B cell (primary cell): ENCODE measurements around the gene PCBP3. TPM values are rescaled to one million over a fixed set of nuclear protein-coding genes. Genes with fewer than 3 reads are reported as not detected.
A peak's percentile ranks its signal among the peaks of the same experiment; 100 is the strongest.

Experiments
- ATAC-seq: fragments of 200-7000 bp; cut with Tn5 transposase; one replicate; pipeline ENCODE4 v1.10.0; 2021; ENCODE audit warnings: low read depth, mild to moderate bottlenecking, moderate number of reproducible peaks, moderate library complexity
- CTCF ChIA-PET: fragments of 350-600 bp; sonication (Branson Sonifier 250); formaldehyde crosslinking; loops from one replicate; lab custom pipeline; 2021; ENCODE audit warnings: antibody characterized with exemption, inconsistent platforms; lab: Charles Lee
- POLR2A ChIA-PET: fragments of 350-600 bp; sonication (Branson Sonifier 250); formaldehyde crosslinking; loops from one replicate; lab custom pipeline; 2021; ENCODE audit warnings: antibody characterized with exemption; lab: Charles Lee
- DNase-seq: peaks from one replicate; pipeline ENCODE4 v3.0.0; 2013
- H2AFZ ChIP-seq: 2 replicates; pipeline ENCODE4 v1.6.1; 2012; ENCODE audit warnings: mild to moderate bottlenecking, low read depth, low read length; ENCODE audit not compliant: insufficient read depth, poor library complexity, severe bottlenecking
- H3K27ac ChIP-seq, 2 donors: 1 replicate in 1 of 2; 2 replicates in 1 of 2; pipeline ENCODE4 v1.5.1; 2012 to 2013; ENCODE audit warnings: low read length in 2 of 2, mild to moderate bottlenecking in 2 of 2, moderate library complexity in 1 of 2
- H3K27me3 ChIP-seq, 4 experiments: fragments of 200-600 bp in 1 of 4; sonication (generic) in 1 of 4; replicated peaks in 1 of 4; 1 replicate in 2 of 4; 2 replicates in 2 of 4; pipeline versions ENCODE4 v1.6.1 to v1.7.0; 2013 to 2016; ENCODE audit warnings: low read length in 3 of 4, mild to moderate bottlenecking in 2 of 4, mixed read lengths in 1 of 4, moderate library complexity in 1 of 4; ENCODE audit not compliant: insufficient read depth in 4 of 4, control insufficient read depth in 3 of 4; ENCODE audit errors: control extremely low read depth in 1 of 4
- H3K36me3 ChIP-seq, 2 experiments: replicated peaks in 1 of 2; 1 replicate in 1 of 2; 2 replicates in 1 of 2; pipeline versions ENCODE4 v1.6.1 to v1.7.1; 2013; ENCODE audit warnings: low read length in 1 of 2; ENCODE audit not compliant: insufficient read depth in 2 of 2, control insufficient read depth in 1 of 2; ENCODE audit errors: control extremely low read depth in 1 of 2, extremely low read depth in 1 of 2
- H3K4me1 ChIP-seq, 2 donors: fragments of 200-600 bp in 1 of 2; sonication (generic) in 1 of 2; 1 replicate in 1 of 2; 2 replicates in 1 of 2; pipeline versions ENCODE4 v1.5.1 to v1.6.1; 2013 to 2017; ENCODE audit warnings: low read length in 2 of 2; ENCODE audit not compliant: control insufficient read depth in 2 of 2, insufficient read depth in 2 of 2
- H3K4me2 ChIP-seq: replicated peaks from 2 replicates; pipeline ENCODE3; 2012; ENCODE audit warnings: mild to moderate bottlenecking, low read depth, low read length; ENCODE audit not compliant: poor library complexity, severe bottlenecking
- H3K4me3 ChIP-seq, 5 experiments: fragments of 200-600 bp in 1 of 5; sonication (generic) in 1 of 5; 1 replicate in 3 of 5; 2 replicates in 2 of 5; pipeline versions ENCODE4 v1.5.1 to v1.7.0; 2011 to 2016; ENCODE audit warnings: low read length in 4 of 5, mild to moderate bottlenecking in 4 of 5, low read depth in 2 of 5, control low read depth in 1 of 5, moderate library complexity in 1 of 5; ENCODE audit not compliant: insufficient read depth in 1 of 5; ENCODE audit errors: control extremely low read depth in 1 of 5, extremely low read depth in 1 of 5
- H3K79me2 ChIP-seq: fragments of 200-600 bp; sonication (generic); one replicate; pipeline ENCODE4 v1.6.0; 2016; ENCODE audit warnings: low read length; ENCODE audit not compliant: control insufficient read depth, insufficient read depth
- H3K9ac ChIP-seq: fragments of 200-600 bp; sonication (generic); 2 replicates; pipeline ENCODE4 v1.6.1; 2017; ENCODE audit warnings: mild to moderate bottlenecking, low read length, moderate library complexity
- H3K9me3 ChIP-seq, 3 donors: one replicate each; pipeline versions ENCODE4 v1.6.1 to v1.7.1; 2013; ENCODE audit warnings: low read length in 2 of 3; ENCODE audit not compliant: control insufficient read depth in 2 of 3, insufficient read depth in 1 of 3; ENCODE audit errors: control extremely low read depth in 1 of 3
- H4K20me1 ChIP-seq: 2 replicates; pipeline ENCODE4 v1.6.0; 2012; ENCODE audit warnings: mild to moderate bottlenecking, low read length; ENCODE audit not compliant: insufficient read depth, control insufficient read depth, poor library complexity, severe bottlenecking
- H3K27ac Mint-ChIP-seq: one replicate; pipeline ENCODE4 v1.8.0; 2021; ENCODE audit warnings: mixed read lengths
- H3K27me3 Mint-ChIP-seq: one replicate; pipeline ENCODE4 v1.8.0; 2021; ENCODE audit warnings: mixed read lengths
- H3K4me1 Mint-ChIP-seq: one replicate; pipeline ENCODE4 v1.8.0; 2021; ENCODE audit warnings: mixed read lengths
- H3K4me3 Mint-ChIP-seq: one replicate; pipeline ENCODE4 v1.8.0; 2021; ENCODE audit warnings: mixed read lengths
- H3K9me3 Mint-ChIP-seq: one replicate; pipeline ENCODE4 v1.8.0; 2022; ENCODE audit warnings: mixed read lengths; ENCODE audit not compliant: insufficient read depth
- EZH2 ChIP-seq: IDR thresholded peaks from 2 replicates; pipeline ENCODE4 v1.6.1; 2012; ENCODE audit warnings: borderline replicate concordance, low read depth, mild to moderate bottlenecking, moderate library complexity, low read length; ENCODE audit not compliant: insufficient read depth, poor library complexity, severe bottlenecking
- WGBS: methylation state at CpG from one replicate; pipeline ENCODE4 v1.1.5; 2013; ENCODE audit warnings: missing lambda C conversion rate; ENCODE audit not compliant: insufficient coverage; 5-methylcytosine and 5-hydroxymethylcytosine counted together
- intact Hi-C: fragments of 100-400 bp; cut with micrococcal nuclease; formaldehyde crosslinking; loops from one replicate; pipeline ENCODE4 v1.10.0; 2022
- polyA plus RNA-seq: library from polyadenylated mRNA; depleted of rRNA; stranded (reverse); fragments of >200 nt; gene quantifications from 2 replicates; pipeline ENCODE4 v1.2.3, GENCODE V29; 2012
- total RNA-seq, 2 donors: library from RNA; stranded (reverse); fragments of 120-200 nt in 1 of 2; gene quantifications; 1 replicate in 1 of 2; 2 replicates in 1 of 2; pipeline versions ENCODE4 v1.2.3 to v1.2.4, GENCODE V29; 2013 to 2022
- TF ChIP-seq, protein P1 (sequence below): fragments of 200-600 bp; IDR thresholded peaks from one replicate; pipeline ENCODE4 v1.8.0; 2022; ENCODE audit warnings: antibody characterized with exemption, mild to moderate bottlenecking

Gene PCBP3
- total and polyA plus RNA-seq, 2 donors (not counting 1 experiment from before 2014, with no cell fraction given) = 0.45 to 2.7 TPM

DNA sequence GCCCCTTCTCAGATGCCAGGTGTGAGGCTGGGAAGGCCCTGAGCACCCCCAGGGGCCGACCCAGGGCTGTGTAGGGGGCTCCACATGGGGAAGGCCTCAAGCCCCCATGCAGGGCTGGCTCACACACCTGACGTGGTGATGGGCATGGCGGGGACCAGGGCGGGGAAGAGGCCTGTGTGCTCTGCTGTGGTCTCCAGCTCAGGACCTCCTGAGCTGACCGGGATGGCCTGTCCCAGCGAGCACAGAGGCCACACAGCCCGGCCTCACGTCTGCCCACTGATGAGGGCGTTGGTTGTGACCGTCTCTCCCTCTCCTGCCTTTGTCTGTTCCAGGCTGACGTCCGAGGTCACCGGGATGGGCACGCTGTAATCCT is 297.8 kb downstream of the PCBP3 start:
- TF ChIP-seq, protein P1, sequence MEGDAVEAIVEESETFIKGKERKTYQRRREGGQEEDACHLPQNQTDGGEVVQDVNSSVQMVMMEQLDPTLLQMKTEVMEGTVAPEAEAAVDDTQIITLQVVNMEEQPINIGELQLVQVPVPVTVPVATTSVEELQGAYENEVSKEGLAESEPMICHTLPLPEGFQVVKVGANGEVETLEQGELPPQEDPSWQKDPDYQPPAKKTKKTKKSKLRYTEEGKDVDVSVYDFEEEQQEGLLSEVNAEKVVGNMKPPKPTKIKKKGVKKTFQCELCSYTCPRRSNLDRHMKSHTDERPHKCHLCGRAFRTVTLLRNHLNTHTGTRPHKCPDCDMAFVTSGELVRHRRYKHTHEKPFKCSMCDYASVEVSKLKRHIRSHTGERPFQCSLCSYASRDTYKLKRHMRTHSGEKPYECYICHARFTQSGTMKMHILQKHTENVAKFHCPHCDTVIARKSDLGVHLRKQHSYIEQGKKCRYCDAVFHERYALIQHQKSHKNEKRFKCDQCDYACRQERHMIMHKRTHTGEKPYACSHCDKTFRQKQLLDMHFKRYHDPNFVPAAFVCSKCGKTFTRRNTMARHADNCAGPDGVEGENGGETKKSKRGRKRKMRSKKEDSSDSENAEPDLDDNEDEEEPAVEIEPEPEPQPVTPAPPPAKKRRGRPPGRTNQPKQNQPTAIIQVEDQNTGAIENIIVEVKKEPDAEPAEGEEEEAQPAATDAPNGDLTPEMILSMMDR = no peak
- no peak for TF ChIP-seq EZH2
- intact Hi-C loops = no loop called here
- no peak overlapping the region for H3K27ac Mint-ChIP-seq
- DNase-seq (no peak), ATAC-seq (no peak)
- peaks cover 0 to 30% (median 0%) of the 10 kb centered on the region in 3 donors for H3K9me3 ChIP-seq
- no peaks in the 10 kb centered on the region for H3K4me1 ChIP-seq
- H3K27ac ChIP-seq = no peak overlapping the region
- H3K27me3 Mint-ChIP-seq = no peaks in the 10 kb centered on the region
- H3K4me3 Mint-ChIP-seq = no peak overlapping the region
- no peak overlapping the region for H3K4me2 ChIP-seq
- no peak overlapping the region for H3K4me3 ChIP-seq
- no peaks in the 10 kb centered on the region for H3K36me3 ChIP-seq
- WGBS = 94% methylated on average over 13 of the region's 14 CpGs
- H2AFZ ChIP-seq = no peak overlapping the region
- H3K9me3 Mint-ChIP-seq = no peaks in the 10 kb centered on the region
- no peaks in the 10 kb centered on the region for H4K20me1 ChIP-seq
- no peaks in the 10 kb centered on the region for H3K79me2 ChIP-seq
- H3K9ac ChIP-seq = no peak overlapping the region
- no peaks in the 10 kb centered on the region for H3K4me1 Mint-ChIP-seq
- H3K27me3 ChIP-seq = no peaks in the 10 kb centered on the region
- ChIA-PET POLR2A (no interaction called here), CTCF (no interaction called here)

DNA sequence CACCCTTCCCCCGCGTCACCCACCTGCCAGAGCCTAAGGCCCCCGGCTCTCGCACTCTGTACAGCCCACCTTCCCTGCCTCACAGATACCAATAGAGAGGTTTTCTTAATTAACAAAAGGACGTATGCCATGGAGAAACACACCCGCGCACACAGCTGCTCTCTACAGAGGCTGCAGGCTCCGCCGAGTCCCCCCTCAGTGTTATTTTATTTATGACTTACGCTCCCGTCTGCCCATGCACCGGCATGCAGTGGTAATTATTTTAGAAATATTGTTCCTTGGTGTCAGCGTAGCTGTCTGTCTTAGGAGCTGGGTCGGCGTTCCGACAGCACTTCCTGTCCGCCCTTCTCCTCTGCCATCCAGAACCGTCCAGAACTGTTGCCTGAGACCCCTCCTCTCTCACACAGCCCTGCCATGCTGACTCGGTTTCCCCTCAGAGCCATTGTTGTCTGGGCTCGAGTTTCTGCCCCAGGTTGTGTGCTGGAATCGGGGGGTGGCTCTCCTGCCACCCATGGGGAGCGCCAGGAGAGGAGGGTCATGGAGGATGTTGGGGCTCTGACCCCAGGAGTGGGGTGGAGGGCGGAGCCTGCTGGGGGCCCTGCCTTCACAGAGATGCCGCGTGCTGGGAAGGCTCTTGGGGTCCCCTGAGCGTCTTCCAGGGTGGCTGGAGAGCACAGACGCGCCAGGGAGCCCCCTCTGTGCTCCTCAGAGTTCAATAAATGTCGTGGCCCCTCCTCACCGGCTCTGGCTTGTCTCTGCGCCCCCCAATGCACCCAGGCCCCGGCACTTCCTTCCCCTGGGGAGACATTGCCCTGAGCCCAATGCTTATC is 298.4 kb downstream of the PCBP3 start:
- Histone ChIP-seq H3K4me1 (no peaks in the 10 kb centered on the region), H3K4me2 (no peak overlapping the region), H3K79me2 (no peaks in the 10 kb centered on the region), H3K36me3 (no peaks in the 10 kb centered on the region), H3K4me3 (no peak overlapping the region), H3K9me3 (peaks cover 0 to 26% (median 0%) of the 10 kb centered on the region in 3 donors), H2AFZ (no peak overlapping the region), H3K27me3 (no peaks in the 10 kb centered on the region), H3K27ac (no peak overlapping the region), H4K20me1 (no peaks in the 10 kb centered on the region), H3K9ac (no peak overlapping the region)
- ChIA-PET POLR2A (no interaction called here), CTCF (no interaction called here)
- 88% methylated on average over 21 of the region's 32 CpGs for WGBS
- intact Hi-C loops = no loop called here
- Mint-ChIP-seq H3K4me1 (no peaks in the 10 kb centered on the region), H3K9me3 (no peaks in the 10 kb centered on the region), H3K27me3 (no peaks in the 10 kb centered on the region), H3K27ac (peak overlapping the region; percentile 4), H3K4me3 (no peak overlapping the region)
- DNase-seq = no peak
- no peak for TF ChIP-seq EZH2
- TF ChIP-seq, protein P1 = no peak
- no peak for ATAC-seq
